GM21619 (cell line): ENCODE measurements around the gene VGLL4.

Experiments
- ATAC-seq: cut with Tn5 transposase; IDR thresholded peaks from one replicate; pipeline ENCODE4 v1.9.1; 2021; ENCODE audit not compliant: unreplicated experiment

Gene VGLL4

DNA sequence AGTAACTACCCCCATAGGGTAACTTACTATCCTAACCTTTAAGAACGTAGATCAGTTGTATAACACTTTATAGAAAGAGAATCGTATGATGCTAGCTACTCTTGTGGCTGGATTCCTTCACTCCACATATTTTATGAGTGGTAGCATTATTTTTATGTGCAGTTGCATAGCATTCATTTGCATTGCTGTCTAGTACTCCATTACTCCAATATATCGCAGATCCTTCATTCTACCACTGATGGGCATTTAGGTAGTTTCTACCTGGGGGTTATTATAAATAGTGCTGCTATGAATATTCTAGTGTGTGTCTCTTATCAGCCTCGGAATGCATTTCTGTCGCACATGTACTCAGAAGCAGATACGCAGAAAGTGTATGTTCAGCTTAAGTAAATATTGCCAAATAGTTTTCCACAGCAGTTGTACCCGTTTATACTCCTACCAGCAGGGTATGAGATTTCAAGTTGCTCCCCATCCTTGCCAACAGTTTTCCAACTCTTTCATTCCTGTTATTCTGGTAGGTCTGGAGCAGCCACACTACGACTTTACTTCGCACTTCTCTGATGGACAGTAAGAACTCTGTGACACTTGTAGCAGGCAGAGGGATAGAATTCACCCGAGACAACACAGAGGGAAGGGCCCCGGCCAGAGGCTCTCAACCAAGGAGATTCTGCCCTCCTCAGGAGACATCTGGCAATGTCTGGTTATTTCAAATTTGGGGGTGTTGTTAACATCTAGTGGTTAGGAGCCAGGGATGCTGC is 9.8 kb upstream of the VGLL4 start:
- no peak for ATAC-seq

DNA sequence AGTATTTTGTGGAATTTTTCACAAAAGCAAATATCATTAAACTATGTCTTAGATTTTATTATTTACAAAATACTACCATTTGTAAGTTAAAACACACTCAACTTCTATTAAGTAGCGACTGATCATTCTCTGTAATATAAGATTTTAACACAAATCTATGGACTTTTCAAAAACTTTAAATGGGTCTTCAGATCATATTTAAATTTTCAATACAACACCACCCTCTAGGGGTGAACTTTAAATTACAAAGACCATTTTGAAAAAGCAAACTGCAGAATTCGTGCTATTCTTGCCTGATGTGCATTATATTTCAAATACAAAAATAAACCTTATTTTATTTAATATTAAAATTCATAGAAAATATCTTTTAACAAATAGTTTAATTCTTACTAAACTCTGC is 8.2 kb upstream of the VGLL4 start:
- ATAC-seq: no peak

GRCh38 chr3:11651477-11651876 is 7.8 kb upstream of the VGLL4 start:
- ATAC-seq: no peak

DNA sequence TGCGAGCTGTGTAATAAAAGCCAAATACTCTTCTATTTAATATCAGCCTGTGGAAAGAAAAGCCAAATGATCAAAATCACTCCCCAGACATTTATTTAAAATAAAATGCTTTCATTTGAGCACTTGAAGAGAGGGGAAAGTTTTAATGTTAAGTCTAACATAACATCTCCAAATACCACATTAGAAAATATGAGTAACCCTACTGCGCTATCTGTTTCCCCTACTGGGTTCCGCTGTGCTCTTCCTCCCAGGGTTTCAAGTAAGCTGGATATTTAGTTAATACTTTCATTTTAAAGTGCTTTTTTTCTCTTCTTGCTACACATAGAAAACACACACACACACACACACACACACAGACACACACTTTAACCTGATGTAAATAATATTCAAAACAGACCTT is 6.7 kb upstream of the VGLL4 start:
- no peak for ATAC-seq

DNA sequence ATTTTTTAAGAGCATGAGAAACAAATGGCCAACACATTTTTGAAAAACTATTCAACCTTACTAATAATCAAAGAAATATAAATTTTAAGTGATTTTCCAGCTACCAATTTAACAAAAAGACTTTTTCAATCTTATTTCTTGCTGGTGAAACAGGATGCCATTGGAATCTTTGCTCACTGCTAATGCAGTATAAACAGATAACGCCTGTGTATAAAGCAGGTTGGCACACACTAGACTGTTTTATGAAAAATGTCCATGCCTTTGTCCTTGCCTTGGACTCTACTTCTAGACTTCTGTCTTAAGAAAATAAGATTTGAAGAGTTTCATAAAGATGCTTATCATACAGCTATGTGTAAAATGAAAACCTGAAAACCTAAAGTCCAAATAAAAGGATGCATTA is 5.0 kb upstream of the VGLL4 start:
- no peak for ATAC-seq

- ATAC-seq: no peak
Measured at GRCh38 chr3:11643201-11643603, 513 bp downstream of the VGLL4 start.

- peak; percentile 65 for ATAC-seq
Measured at GRCh38 chr3:11642431-11643191, 1.1 kb downstream of the VGLL4 start.

GRCh38 chr3:11641683-11642430 is 1.9 kb downstream of the VGLL4 start:
- ATAC-seq: no peak

DNA sequence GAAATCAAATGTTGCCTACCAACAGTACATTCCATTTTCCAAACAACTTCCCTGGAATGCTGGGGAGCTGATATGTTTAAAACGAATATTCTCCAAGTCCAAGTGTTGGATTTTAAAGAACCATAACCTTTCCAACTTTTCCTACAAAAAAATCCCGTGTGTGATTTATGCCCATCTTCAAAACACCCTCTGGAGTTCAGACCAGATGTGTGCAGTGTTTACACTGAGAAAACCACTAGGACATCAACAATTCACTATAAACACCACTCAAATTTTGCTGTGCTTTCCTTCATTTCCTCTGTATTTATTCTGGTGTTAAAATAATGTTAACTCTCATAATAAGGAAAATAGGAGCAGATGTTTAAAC is 2.4 kb downstream of the VGLL4 start:
- no peak for ATAC-seq

DNA sequence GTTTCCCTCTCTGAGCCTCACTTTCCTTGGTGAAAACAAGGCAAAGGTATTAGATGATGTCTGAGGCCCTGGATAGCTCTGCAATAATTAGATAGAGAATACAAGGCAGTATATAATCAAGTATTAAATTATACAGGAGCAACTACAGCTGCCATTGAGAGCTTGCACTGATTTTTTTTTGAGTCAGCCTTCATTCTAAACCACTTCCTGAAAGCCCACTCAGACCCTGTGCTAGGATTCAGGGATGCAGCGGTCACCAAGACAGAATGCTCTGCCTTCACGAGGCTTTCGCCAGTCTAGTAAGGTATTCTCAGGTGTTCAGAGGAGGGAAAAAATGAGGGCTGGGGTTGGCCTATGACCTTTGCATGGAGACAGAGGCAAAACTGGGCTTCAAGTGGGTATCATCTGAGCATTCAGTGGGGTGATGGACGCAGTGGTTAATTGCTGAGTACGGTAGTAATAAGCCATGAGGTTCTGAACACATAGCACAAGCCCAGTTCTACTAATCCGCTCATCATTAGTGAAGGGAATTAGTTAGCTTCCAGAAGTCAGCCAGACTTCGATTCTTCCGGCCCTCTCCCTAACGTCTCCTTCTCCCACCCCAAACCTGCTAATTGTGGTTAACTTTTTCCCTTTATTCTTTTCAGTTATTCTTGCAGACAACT is 3.6 kb downstream of the VGLL4 start:
- no peak for ATAC-seq

DNA sequence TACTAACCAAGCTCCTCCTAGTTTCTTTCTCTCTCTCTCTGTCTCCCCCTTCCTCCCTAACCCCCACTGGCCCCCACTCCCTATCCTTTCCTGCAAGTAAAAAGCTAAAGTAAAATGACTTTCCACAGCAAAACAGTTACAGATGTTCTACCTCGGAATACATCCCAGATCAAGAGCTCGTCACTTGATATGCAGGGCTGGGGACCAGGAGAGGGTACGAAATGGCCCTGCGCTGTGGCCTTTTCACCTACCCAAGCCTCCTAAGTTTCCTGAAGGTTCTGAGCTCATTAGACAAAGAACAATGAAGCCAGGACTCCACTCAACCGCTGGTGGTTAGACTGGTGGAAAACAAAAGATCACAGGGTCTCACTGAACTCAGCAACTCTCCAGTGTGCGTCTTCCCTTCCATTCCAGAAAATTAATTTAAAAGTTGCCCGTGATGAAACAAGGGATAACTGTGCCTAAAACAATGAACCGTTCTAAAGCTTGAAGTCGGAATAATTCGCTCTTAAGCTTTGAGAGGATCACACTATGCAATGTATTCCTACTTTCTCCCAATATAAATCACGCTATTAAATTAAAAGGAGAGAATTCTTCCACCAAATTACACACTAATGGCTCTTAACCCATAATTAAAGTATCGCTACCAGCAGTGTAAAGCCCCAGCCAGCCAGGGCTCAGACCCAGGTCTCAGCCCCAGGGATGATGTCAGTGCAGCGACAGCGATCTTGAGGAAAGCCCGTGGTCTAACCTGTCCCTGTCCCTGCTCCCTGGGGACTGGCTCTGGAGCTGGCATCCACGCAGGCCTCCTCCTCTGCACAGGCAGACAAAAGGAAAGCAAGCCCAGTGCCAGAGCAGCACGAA is 5.0 kb downstream of the VGLL4 start:
- ATAC-seq: no peak

- ATAC-seq: no peak
Measured at GRCh38 chr3:11637901-11638458, 5.7 kb downstream of the VGLL4 start.

- no peak for ATAC-seq
Measured at GRCh38 chr3:11636394-11636770, 7.3 kb downstream of the VGLL4 start.

- ATAC-seq: no peak
Measured at GRCh38 chr3:11635680-11636393, 7.9 kb downstream of the VGLL4 start.

- ATAC-seq: no peak
Measured at GRCh38 chr3:11634974-11635612, 8.6 kb downstream of the VGLL4 start.

GRCh38 chr3:11634081-11634635 is 9.6 kb downstream of the VGLL4 start:
- ATAC-seq: no peak

- ATAC-seq: no peak
Measured at GRCh38 chr3:11632966-11633365, 10.7 kb downstream of the VGLL4 start.

- ATAC-seq: no peak
Measured at GRCh38 chr3:11632564-11632963, 11.2 kb downstream of the VGLL4 start.

GRCh38 chr3:11631820-11632219 is 11.9 kb downstream of the VGLL4 start:
- no peak for ATAC-seq
